Astrocyte (in vitro differentiated cells and primary cell): ENCODE results near the gene CYP39A1. TPM values are rescaled to one million over a fixed set of nuclear protein-coding genes. Genes with fewer than 3 reads are reported as not detected.
"Not testable (repeated sequence)": the region's sequence is repeated elsewhere in the genome, so short reads cannot be mapped to it uniquely, and the experiment has no call there.

Experiments
- DNase-seq: peaks from one replicate; pipeline ENCODE4 v3.0.0-alpha.2; 2010; ENCODE audit warnings: low read depth
- FAIRE-seq: peaks from 2 replicates; lab custom pipeline; 2011; peaks lifted over from hg19 to GRCh38; lab: Jason Lieb, UNC
- H2AFZ ChIP-seq: 2 replicates; pipeline ENCODE4 v1.6.0; 2012; ENCODE audit warnings: low read depth, low read length, inconsistent platforms
- H3K27ac ChIP-seq: 2 replicates; pipeline ENCODE4 v1.5.1; 2011; ENCODE audit warnings: low read depth, low read length, inconsistent platforms
- H3K27me3 ChIP-seq: 2 replicates; pipeline ENCODE4 v1.6.0; 2011; ENCODE audit warnings: low read length, inconsistent platforms; ENCODE audit not compliant: insufficient read depth
- H3K36me3 ChIP-seq: 2 replicates; pipeline ENCODE4 v1.5.1; 2011; ENCODE audit warnings: low read length, inconsistent platforms; ENCODE audit not compliant: insufficient read depth
- H3K4me1 ChIP-seq: 2 replicates; pipeline ENCODE4 v1.5.1; 2011; ENCODE audit warnings: low read length, inconsistent platforms; ENCODE audit not compliant: insufficient read depth
- H3K4me2 ChIP-seq: 2 replicates; pipeline ENCODE4 v1.6.0; 2012; ENCODE audit warnings: low read length, inconsistent platforms
- H3K4me3 ChIP-seq: 2 replicates; pipeline ENCODE4 v1.5.1; 2011; ENCODE audit warnings: low read depth, mild to moderate bottlenecking, low read length, inconsistent platforms; ENCODE audit not compliant: insufficient read depth
- H3K79me2 ChIP-seq: 2 replicates; pipeline ENCODE4 v1.6.0; 2012; ENCODE audit warnings: mild to moderate bottlenecking, low read length, inconsistent platforms; ENCODE audit not compliant: insufficient read depth
- H3K9ac ChIP-seq: 2 replicates; pipeline ENCODE4 v1.6.0; 2012; ENCODE audit warnings: mild to moderate bottlenecking, low read length, inconsistent platforms
- H3K9me3 ChIP-seq: 2 replicates; pipeline ENCODE4 v1.5.1; 2012; ENCODE audit warnings: low read depth, mild to moderate bottlenecking, low read length, inconsistent platforms; ENCODE audit not compliant: insufficient read depth
- H4K20me1 ChIP-seq: 2 replicates; pipeline ENCODE4 v1.6.0; 2012; ENCODE audit warnings: low read length, inconsistent platforms; ENCODE audit not compliant: insufficient read depth
- H3K27ac Mint-ChIP-seq: one replicate; pipeline ENCODE4 v1.8.0; 2021; ENCODE audit warnings: mild to moderate bottlenecking, mixed read lengths; ENCODE audit not compliant: unreplicated experiment
- H3K27me3 Mint-ChIP-seq: one replicate; pipeline ENCODE4 v1.8.0; 2021; ENCODE audit warnings: low read depth, mixed read lengths; ENCODE audit not compliant: unreplicated experiment
- H3K36me3 Mint-ChIP-seq: one replicate; pipeline ENCODE4 v1.8.0; 2021; ENCODE audit warnings: low read depth, mixed read lengths; ENCODE audit not compliant: unreplicated experiment
- H3K4me1 Mint-ChIP-seq: one replicate; pipeline ENCODE4 v1.8.0; 2021; ENCODE audit warnings: low read depth, mixed read lengths; ENCODE audit not compliant: unreplicated experiment
- H3K4me3 Mint-ChIP-seq: one replicate; pipeline ENCODE4 v1.8.0; 2021; ENCODE audit warnings: mild to moderate bottlenecking, moderate library complexity, mixed read lengths; ENCODE audit not compliant: unreplicated experiment
- H3K9me3 Mint-ChIP-seq: one replicate; pipeline ENCODE4 v1.8.0; 2021; ENCODE audit warnings: mild to moderate bottlenecking, mixed read lengths; ENCODE audit not compliant: unreplicated experiment
- CTCF ChIP-seq: IDR thresholded peaks from 2 replicates; pipeline ENCODE4 v1.5.1; 2011; ENCODE audit warnings: low read depth, mild to moderate bottlenecking, inconsistent platforms, low read length, moderate library complexity; ENCODE audit not compliant: insufficient read depth
- EZH2 ChIP-seq: IDR thresholded peaks from 2 replicates; pipeline ENCODE4 v1.6.1; 2012; ENCODE audit warnings: mild to moderate bottlenecking, low read length, inconsistent platforms; ENCODE audit not compliant: insufficient read depth
- total RNA-seq: library from RNA; stranded (reverse); gene quantifications from 2 replicates; pipeline ENCODE4 v1.2.1, GENCODE V29; 2021

CYP39A1 gene
- total RNA-seq, 1 donor from 2014 or later = 0.84 TPM

- H3K4me2 ChIP-seq = no peak overlapping the region
- no peaks in the 10 kb centered on the region for H3K4me1 Mint-ChIP-seq
- H3K27ac Mint-ChIP-seq = no peak overlapping the region
- FAIRE-seq = peak; percentile 26
- H3K9ac ChIP-seq = no peak overlapping the region
- H3K36me3 ChIP-seq = no peaks in the 10 kb centered on the region
- no peak for DNase-seq
- peaks cover 8% of the 10 kb centered on the region for H3K4me1 ChIP-seq
- H4K20me1 ChIP-seq = no peaks in the 10 kb centered on the region
- no peak overlapping the region for H3K4me3 ChIP-seq
- H3K27ac ChIP-seq = no peak overlapping the region
- peaks cover 5% of the 10 kb centered on the region for H3K27me3 Mint-ChIP-seq
- TF ChIP-seq EZH2 (no peak), CTCF (no peak)
- peak overlapping the region; percentile 55 for H3K4me3 Mint-ChIP-seq
- no peaks in the 10 kb centered on the region for H3K9me3 ChIP-seq
- no peaks in the 10 kb centered on the region for H3K79me2 ChIP-seq
- no peaks in the 10 kb centered on the region for H3K9me3 Mint-ChIP-seq
- no peak overlapping the region for H2AFZ ChIP-seq
- H3K36me3 Mint-ChIP-seq = no peaks in the 10 kb centered on the region
- H3K27me3 ChIP-seq = no peaks in the 10 kb centered on the region
Measured at GRCh38 chr6:46651006-46651405, 1.6 kb downstream of the CYP39A1 start.

- Histone ChIP-seq H3K9ac (no peak overlapping the region), H3K4me3 (no peak overlapping the region), H2AFZ (no peak overlapping the region), H3K4me2 (no peak overlapping the region), H3K9me3 (no peaks in the 10 kb centered on the region), H3K4me1 (peaks cover 8% of the 10 kb centered on the region), H4K20me1 (no peaks in the 10 kb centered on the region), H3K27me3 (no peaks in the 10 kb centered on the region), H3K27ac (no peak overlapping the region), H3K79me2 (no peaks in the 10 kb centered on the region), H3K36me3 (no peaks in the 10 kb centered on the region)
- H3K4me1 Mint-ChIP-seq = no peaks in the 10 kb centered on the region
- H3K36me3 Mint-ChIP-seq = no peaks in the 10 kb centered on the region
- FAIRE-seq = no peak
- TF ChIP-seq EZH2 = no peak
- no peak for TF ChIP-seq CTCF
- H3K27me3 Mint-ChIP-seq = no peaks in the 10 kb centered on the region
- no peak overlapping the region for H3K27ac Mint-ChIP-seq
- no peaks in the 10 kb centered on the region for H3K9me3 Mint-ChIP-seq
- no peak for DNase-seq
- H3K4me3 Mint-ChIP-seq = no peak overlapping the region
Measured at GRCh38 chr6:46648869-46649492, 3.6 kb downstream of the CYP39A1 start.

GRCh38 chr6:46648108-46648507 lies 4.5 kb downstream of the CYP39A1 start:
- H3K27ac Mint-ChIP-seq, H3K4me3 ChIP-seq, H3K9me3 Mint-ChIP-seq, H3K27me3 ChIP-seq, H3K27me3 Mint-ChIP-seq, H3K27ac ChIP-seq, H3K4me1 ChIP-seq, FAIRE-seq, H3K4me2 ChIP-seq, DNase-seq, H3K79me2 ChIP-seq, H3K9ac ChIP-seq, H3K4me1 Mint-ChIP-seq, H2AFZ ChIP-seq, H4K20me1 ChIP-seq, H3K9me3 ChIP-seq, H3K36me3 Mint-ChIP-seq, H3K36me3 ChIP-seq, H3K4me3 Mint-ChIP-seq: not testable (repeated sequence)
